ENCODE measurements around the gene LOXL4. TPM values are rescaled to one million over a fixed set of nuclear protein-coding genes. Genes with fewer than 3 reads are reported as not detected.

LOXL4 gene
- total RNA-seq, 3 donors from 2014 or later (not counting 1 experiment from before 2014, with no cell fraction given): 0.23 TPM; not detected in 2

DNA sequence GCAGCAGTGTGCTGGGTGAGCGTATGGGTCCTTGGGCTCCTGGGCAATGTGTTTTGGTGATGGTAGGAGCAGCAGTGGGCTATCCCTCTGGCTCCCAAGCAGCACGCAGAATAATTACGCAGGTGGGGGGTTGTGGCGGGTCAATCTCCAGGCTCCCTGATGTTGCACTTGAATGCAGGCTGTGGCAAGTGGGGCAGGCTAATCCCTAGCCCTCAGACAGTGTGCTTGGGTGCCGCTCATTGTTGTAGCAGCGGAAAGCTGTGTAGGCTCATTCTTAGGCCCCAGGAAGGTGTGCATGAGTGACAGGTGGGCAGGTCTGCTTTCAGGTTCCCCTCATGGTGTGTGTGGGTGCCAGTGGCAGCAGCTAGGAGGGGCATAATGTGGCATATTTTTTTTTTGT is 44.1 kb downstream of the LOXL4 start:
- TF ChIP-seq, protein P1, sequence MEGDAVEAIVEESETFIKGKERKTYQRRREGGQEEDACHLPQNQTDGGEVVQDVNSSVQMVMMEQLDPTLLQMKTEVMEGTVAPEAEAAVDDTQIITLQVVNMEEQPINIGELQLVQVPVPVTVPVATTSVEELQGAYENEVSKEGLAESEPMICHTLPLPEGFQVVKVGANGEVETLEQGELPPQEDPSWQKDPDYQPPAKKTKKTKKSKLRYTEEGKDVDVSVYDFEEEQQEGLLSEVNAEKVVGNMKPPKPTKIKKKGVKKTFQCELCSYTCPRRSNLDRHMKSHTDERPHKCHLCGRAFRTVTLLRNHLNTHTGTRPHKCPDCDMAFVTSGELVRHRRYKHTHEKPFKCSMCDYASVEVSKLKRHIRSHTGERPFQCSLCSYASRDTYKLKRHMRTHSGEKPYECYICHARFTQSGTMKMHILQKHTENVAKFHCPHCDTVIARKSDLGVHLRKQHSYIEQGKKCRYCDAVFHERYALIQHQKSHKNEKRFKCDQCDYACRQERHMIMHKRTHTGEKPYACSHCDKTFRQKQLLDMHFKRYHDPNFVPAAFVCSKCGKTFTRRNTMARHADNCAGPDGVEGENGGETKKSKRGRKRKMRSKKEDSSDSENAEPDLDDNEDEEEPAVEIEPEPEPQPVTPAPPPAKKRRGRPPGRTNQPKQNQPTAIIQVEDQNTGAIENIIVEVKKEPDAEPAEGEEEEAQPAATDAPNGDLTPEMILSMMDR (IDR thresholded peaks at IDR 0.05): no peak
- peaks cover 2% of the 10 kb centered on the region for H3K9me3 ChIP-seq (ENCODE audit: control insufficient read depth, insufficient read depth, low read length)
- H3K36me3 ChIP-seq (ENCODE audit: control insufficient read depth, insufficient read depth, low read length): peaks cover 2% of the 10 kb centered on the region
- peak overlapping the region in 1 of 2 donors; percentile 10 for H3K27ac Mint-ChIP-seq
- no peak overlapping the region for H3K4me3 Mint-ChIP-seq
- intact Hi-C loops (cut with micrococcal nuclease): no loop called here
- no peaks in the 10 kb centered on the region for H3K4me1 ChIP-seq (ENCODE audit: control insufficient read depth, insufficient read depth, low read length)
- DNase-seq (no peak), ATAC-seq (no peak)
- H3K27me3 Mint-ChIP-seq (ENCODE audit: low read depth in 2 of 2): no peaks in the 10 kb centered on the region
- H3K4me3 ChIP-seq (ENCODE audit: low read length): no peak overlapping the region
- peaks cover 13% of the 10 kb centered on the region for H3K36me3 Mint-ChIP-seq
- no peaks in the 10 kb centered on the region for H3K27me3 ChIP-seq (ENCODE audit: control insufficient read depth, insufficient read depth, low read length)
- H3K27ac ChIP-seq (ENCODE audit: low read length): no peak overlapping the region
- peaks cover 9 to 14% of the 10 kb centered on the region in 2 donors for H3K9me3 Mint-ChIP-seq
- 92% methylated on average over 6 of the region's 6 CpGs for WGBS (ENCODE audit: insufficient coverage)
- peaks cover 0 to 31% of the 10 kb centered on the region in 2 donors for H3K4me1 Mint-ChIP-seq

DNA sequence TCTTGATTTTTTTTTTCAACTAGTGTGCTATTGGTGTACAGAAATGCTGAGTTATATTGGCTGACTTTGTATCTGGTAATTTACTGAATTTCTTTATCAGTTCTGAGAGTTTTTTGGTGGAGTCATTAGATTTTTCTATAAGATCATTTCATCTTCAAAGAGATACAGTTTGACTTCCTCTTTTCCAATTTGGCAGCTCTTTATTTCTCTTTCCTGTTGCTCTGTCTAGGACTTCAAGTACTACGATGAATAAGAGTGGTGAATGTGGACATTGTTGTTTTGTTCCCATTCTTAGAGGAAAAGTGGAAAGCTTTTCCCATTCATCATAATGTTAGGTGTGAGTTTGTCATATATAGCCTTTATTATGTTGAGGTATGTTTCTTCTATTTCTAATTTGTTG is 50.2 kb downstream of the LOXL4 start:
- no peaks in the 10 kb centered on the region for H3K27me3 Mint-ChIP-seq (ENCODE audit: low read depth in 2 of 2)
- Histone ChIP-seq H3K27me3 (ENCODE audit: control insufficient read depth, insufficient read depth, low read length) (no peaks in the 10 kb centered on the region), H3K27ac (ENCODE audit: low read length) (no peak overlapping the region), H3K9me3 (ENCODE audit: control insufficient read depth, insufficient read depth, low read length) (peaks cover 4% of the 10 kb centered on the region), H3K4me3 (ENCODE audit: low read length) (no peak overlapping the region), H3K36me3 (ENCODE audit: control insufficient read depth, insufficient read depth, low read length) (no peaks in the 10 kb centered on the region), H3K4me1 (ENCODE audit: control insufficient read depth, insufficient read depth, low read length) (no peaks in the 10 kb centered on the region)
- no peak for ATAC-seq
- peaks cover 13% of the 10 kb centered on the region for H3K36me3 Mint-ChIP-seq
- peak overlapping the region; percentile 7 to 34 for H3K27ac Mint-ChIP-seq
- WGBS (ENCODE audit: insufficient coverage): no CpG with 5 or more reads among the region's 1 CpG
- H3K4me1 Mint-ChIP-seq: peaks cover 22 to 35% of the 10 kb centered on the region in 2 donors
- H3K9me3 Mint-ChIP-seq: peaks cover 7 to 15% of the 10 kb centered on the region in 2 donors
- intact Hi-C loops (cut with micrococcal nuclease): no loop called here
- TF ChIP-seq, protein P1 (IDR thresholded peaks at IDR 0.05): no peak
- H3K4me3 Mint-ChIP-seq: no peak overlapping the region
- DNase-seq: no peak

DNA sequence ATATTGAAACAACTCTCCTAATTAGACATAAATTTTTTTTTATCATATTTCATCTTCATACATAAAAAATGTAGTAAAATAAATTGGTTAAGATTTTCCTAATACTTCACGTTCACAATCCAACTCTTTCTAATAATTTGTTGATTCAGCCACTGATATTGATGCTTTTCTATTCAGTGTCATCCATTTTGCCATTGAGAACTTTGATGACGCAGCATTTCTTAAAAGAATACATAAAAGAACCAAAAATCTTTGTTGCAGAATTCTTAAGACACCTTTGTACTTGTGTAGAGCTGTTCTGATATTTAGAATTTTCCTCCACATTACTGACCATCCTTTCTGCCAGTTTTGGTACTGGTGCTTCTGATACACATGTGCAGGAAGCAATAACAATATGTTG is 52.6 kb downstream of the LOXL4 start:
- no peaks in the 10 kb centered on the region for H3K27me3 ChIP-seq (ENCODE audit: control insufficient read depth, insufficient read depth, low read length)
- H3K27ac ChIP-seq (ENCODE audit: low read length): no peak overlapping the region
- Mint-ChIP-seq H3K9me3 (peaks cover 7 to 15% of the 10 kb centered on the region in 2 donors), H3K4me1 (peaks cover 47 to 57% of the 10 kb centered on the region in 2 donors), H3K4me3 (no peak overlapping the region), H3K27ac (peak overlapping the region in 1 of 2 donors; percentile 14), H3K27me3 (ENCODE audit: low read depth in 2 of 2) (no peaks in the 10 kb centered on the region), H3K36me3 (peaks cover 13% of the 10 kb centered on the region)
- peaks cover 4% of the 10 kb centered on the region for H3K9me3 ChIP-seq (ENCODE audit: control insufficient read depth, insufficient read depth, low read length)
- ATAC-seq (no peak), DNase-seq (no peak)
- H3K36me3 ChIP-seq (ENCODE audit: control insufficient read depth, insufficient read depth, low read length): peaks cover 6% of the 10 kb centered on the region
- intact Hi-C loops (cut with micrococcal nuclease): no loop called here
- WGBS (ENCODE audit: insufficient coverage): 95% methylated on average over 2 of the region's 2 CpGs
- TF ChIP-seq, protein P1 (IDR thresholded peaks at IDR 0.05): no peak
- no peaks in the 10 kb centered on the region for H3K4me1 ChIP-seq (ENCODE audit: control insufficient read depth, insufficient read depth, low read length)
- H3K4me3 ChIP-seq (ENCODE audit: low read length): no peak overlapping the region

DNA sequence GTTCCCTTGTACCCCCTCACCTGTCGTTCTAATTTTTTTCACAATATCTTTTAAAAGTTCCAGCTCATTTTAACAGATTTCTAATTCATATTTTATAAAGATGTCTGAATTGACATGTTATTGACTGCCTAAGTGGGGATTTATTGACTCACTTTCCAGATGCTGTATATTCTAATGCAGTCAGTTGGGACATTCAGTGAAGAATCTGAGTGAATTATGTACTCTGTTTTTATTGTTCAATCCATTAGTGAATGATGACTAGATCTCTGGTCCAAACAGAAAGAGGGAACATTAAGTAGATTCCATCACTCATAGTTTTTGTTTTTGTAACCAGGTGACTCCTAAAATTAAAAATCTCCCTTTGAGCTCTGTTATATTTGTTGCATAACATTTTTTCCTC is 54.3 kb downstream of the LOXL4 start:
- Histone ChIP-seq H3K4me1 (ENCODE audit: control insufficient read depth, insufficient read depth, low read length) (no peaks in the 10 kb centered on the region), H3K9me3 (ENCODE audit: control insufficient read depth, insufficient read depth, low read length) (peaks cover under 1% of the 10 kb centered on the region), H3K27ac (ENCODE audit: low read length) (no peak overlapping the region), H3K4me3 (ENCODE audit: low read length) (no peak overlapping the region), H3K27me3 (ENCODE audit: control insufficient read depth, insufficient read depth, low read length) (no peaks in the 10 kb centered on the region), H3K36me3 (ENCODE audit: control insufficient read depth, insufficient read depth, low read length) (peaks cover 16% of the 10 kb centered on the region)
- Mint-ChIP-seq H3K27ac (no peak overlapping the region), H3K27me3 (ENCODE audit: low read depth in 2 of 2) (no peaks in the 10 kb centered on the region), H3K4me3 (no peak overlapping the region), H3K9me3 (peaks cover 0 to 4% of the 10 kb centered on the region in 2 donors), H3K4me1 (peaks cover 47 to 56% of the 10 kb centered on the region in 2 donors), H3K36me3 (peaks cover 10% of the 10 kb centered on the region)
- intact Hi-C loops (cut with micrococcal nuclease): no loop called here
- no peak for ATAC-seq
- no peak for DNase-seq
- WGBS (ENCODE audit: insufficient coverage): no CpG with 5 or more reads among the region's 1 CpG
- TF ChIP-seq, protein P1 (IDR thresholded peaks at IDR 0.05): no peak
